SU-DHL-6 (cell line): Measurements from ENCODE around the gene SPIN4.

Source experiments
- EZH2phosphoT487 ChIP-seq: fragments of 200-600 bp; sonication (generic), shearing (Covaris generic); conservative IDR thresholded peaks from 2 replicates; pipeline ENCODE4 v1.6.1; 2018; ENCODE audit warnings: mild to moderate bottlenecking, antibody characterized with exemption, low read length, moderate library complexity, mixed read lengths
- TF ChIP-seq, protein P1 (sequence below): fragments of 200-600 bp; sonication (generic); IDR thresholded peaks from one replicate; pipeline ENCODE4 v1.5.1; 2017; ENCODE audit warnings: antibody characterized with exemption, mild to moderate bottlenecking, low read length, moderate library complexity; ENCODE audit not compliant: insufficient read depth, poor library complexity, severe bottlenecking

GRCh38 chrX:63394872-63395271 is 43.7 kb upstream of the SPIN4 start:
- TF ChIP-seq, protein P1, sequence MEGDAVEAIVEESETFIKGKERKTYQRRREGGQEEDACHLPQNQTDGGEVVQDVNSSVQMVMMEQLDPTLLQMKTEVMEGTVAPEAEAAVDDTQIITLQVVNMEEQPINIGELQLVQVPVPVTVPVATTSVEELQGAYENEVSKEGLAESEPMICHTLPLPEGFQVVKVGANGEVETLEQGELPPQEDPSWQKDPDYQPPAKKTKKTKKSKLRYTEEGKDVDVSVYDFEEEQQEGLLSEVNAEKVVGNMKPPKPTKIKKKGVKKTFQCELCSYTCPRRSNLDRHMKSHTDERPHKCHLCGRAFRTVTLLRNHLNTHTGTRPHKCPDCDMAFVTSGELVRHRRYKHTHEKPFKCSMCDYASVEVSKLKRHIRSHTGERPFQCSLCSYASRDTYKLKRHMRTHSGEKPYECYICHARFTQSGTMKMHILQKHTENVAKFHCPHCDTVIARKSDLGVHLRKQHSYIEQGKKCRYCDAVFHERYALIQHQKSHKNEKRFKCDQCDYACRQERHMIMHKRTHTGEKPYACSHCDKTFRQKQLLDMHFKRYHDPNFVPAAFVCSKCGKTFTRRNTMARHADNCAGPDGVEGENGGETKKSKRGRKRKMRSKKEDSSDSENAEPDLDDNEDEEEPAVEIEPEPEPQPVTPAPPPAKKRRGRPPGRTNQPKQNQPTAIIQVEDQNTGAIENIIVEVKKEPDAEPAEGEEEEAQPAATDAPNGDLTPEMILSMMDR = no peak
- TF ChIP-seq EZH2phosphoT487 = no peak
